Tibial nerve (tissue), 4 donors: Measurements from ENCODE around the gene LRRC1. TPM values are rescaled to one million over a fixed set of nuclear protein-coding genes. Genes with fewer than 3 reads are reported as not detected.

Experiments
- DNase-seq, 2 donors: peaks; one replicate each; pipeline ENCODE4 v3.0.0-alpha.2; 2019; ENCODE audit warnings: low spot score in 2 of 2
- H3K27ac ChIP-seq, 4 donors: fragments of 200-600 bp; sonication (generic) in 3 of 4; one replicate each; pipeline ENCODE4 v1.5.1; 2017 to 2019; ENCODE audit warnings: mild to moderate bottlenecking in 1 of 4
- H3K27me3 ChIP-seq, 2 donors: fragments of 200-600 bp; sonication (generic) in 1 of 2; one replicate each; pipeline versions ENCODE4 v1.5.1 to v1.6.0; 2017 to 2019
- H3K36me3 ChIP-seq, 3 donors: fragments of 200-600 bp; sonication (generic); one replicate each; pipeline ENCODE4 v1.5.1; 2018 to 2019
- H3K4me1 ChIP-seq, 4 donors: fragments of 200-600 bp; sonication (generic) in 3 of 4; one replicate each; pipeline ENCODE4 v1.5.1; 2017 to 2019
- H3K4me3 ChIP-seq, 4 donors: fragments of 200-600 bp; sonication (generic) in 3 of 4; one replicate each; pipeline ENCODE4 v1.5.1; 2017 to 2019; ENCODE audit warnings: mild to moderate bottlenecking in 1 of 4, moderate library complexity in 1 of 4
- H3K9me3 ChIP-seq, 4 donors: fragments of 200-600 bp; sonication (generic) in 3 of 4; one replicate each; pipeline ENCODE4 v1.5.1; 2017 to 2019
- EP300 ChIP-seq, 2 donors: sonication (generic); formaldehyde crosslinking; IDR thresholded peaks; one replicate each; pipeline ENCODE4 v1.6.1; 2017; ENCODE audit warnings: antibody characterized with exemption in 2 of 2, mild to moderate bottlenecking in 1 of 2
- POLR2A ChIP-seq, 2 donors: fragments of 450-650 bp; IDR thresholded peaks; one replicate each; pipeline ENCODE4 v1.6.1; 2017; ENCODE audit warnings: antibody characterized with exemption in 2 of 2, mild to moderate bottlenecking in 2 of 2, moderate library complexity in 2 of 2
- WGBS, 2 donors: methylation state at CpG; one replicate each; pipeline ENCODE4 v1.1.5; 2018; 5-methylcytosine and 5-hydroxymethylcytosine counted together
- total RNA-seq, 4 donors: library from RNA; depleted of rRNA; stranded (reverse); fragments of >200 nt; gene quantifications; one replicate each; pipeline ENCODE4 v1.1.0, GENCODE V29; 2016
- TF ChIP-seq, protein P1 (sequence below), 5 experiments: fragments of 200-600 bp in 3 of 5; fragments of 450-650 bp in 2 of 5; sonication (generic) in 3 of 5; IDR thresholded peaks; one replicate each; pipeline ENCODE4 v1.5.1; 2016 to 2019; ENCODE audit warnings: antibody characterized with exemption in 5 of 5, mild to moderate bottlenecking in 3 of 5, moderate library complexity in 2 of 5

LRRC1 gene
- total RNA-seq, 4 donors from 2014 or later, result 22.8 to 50.0 (median 39.6) TPM

- DNase-seq, result no peak
- H3K9me3 ChIP-seq, result no peaks in the 10 kb centered on the region
- TF ChIP-seq, protein P1, sequence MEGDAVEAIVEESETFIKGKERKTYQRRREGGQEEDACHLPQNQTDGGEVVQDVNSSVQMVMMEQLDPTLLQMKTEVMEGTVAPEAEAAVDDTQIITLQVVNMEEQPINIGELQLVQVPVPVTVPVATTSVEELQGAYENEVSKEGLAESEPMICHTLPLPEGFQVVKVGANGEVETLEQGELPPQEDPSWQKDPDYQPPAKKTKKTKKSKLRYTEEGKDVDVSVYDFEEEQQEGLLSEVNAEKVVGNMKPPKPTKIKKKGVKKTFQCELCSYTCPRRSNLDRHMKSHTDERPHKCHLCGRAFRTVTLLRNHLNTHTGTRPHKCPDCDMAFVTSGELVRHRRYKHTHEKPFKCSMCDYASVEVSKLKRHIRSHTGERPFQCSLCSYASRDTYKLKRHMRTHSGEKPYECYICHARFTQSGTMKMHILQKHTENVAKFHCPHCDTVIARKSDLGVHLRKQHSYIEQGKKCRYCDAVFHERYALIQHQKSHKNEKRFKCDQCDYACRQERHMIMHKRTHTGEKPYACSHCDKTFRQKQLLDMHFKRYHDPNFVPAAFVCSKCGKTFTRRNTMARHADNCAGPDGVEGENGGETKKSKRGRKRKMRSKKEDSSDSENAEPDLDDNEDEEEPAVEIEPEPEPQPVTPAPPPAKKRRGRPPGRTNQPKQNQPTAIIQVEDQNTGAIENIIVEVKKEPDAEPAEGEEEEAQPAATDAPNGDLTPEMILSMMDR (IDR thresholded peaks at IDR 0.05), result no peak
- TF ChIP-seq POLR2A (IDR thresholded peaks at IDR 0.05) (no peak), EP300 (IDR thresholded peaks at IDR 0.05) (no peak)
- no peaks in the 10 kb centered on the region for H3K36me3 ChIP-seq
- WGBS, 2 donors, result 59 to 67% methylated on average over 1 of the region's 1 CpG
- H3K4me3 ChIP-seq, result no peak overlapping the region
- no peak overlapping the region for H3K27ac ChIP-seq
- H3K4me1 ChIP-seq, result peaks cover 0 to 5% (median 1%) of the 10 kb centered on the region in 4 donors
- H3K27me3 ChIP-seq, result no peaks in the 10 kb centered on the region
Observed at GRCh38 chr6:53813801-53814200, 19.0 kb downstream of the LRRC1 start.

- Histone ChIP-seq H3K36me3 (no peaks in the 10 kb centered on the region), H3K27ac (no peak overlapping the region), H3K27me3 (no peaks in the 10 kb centered on the region), H3K4me1 (peaks cover 0 to 5% (median 1%) of the 10 kb centered on the region in 4 donors), H3K4me3 (no peak overlapping the region), H3K9me3 (no peaks in the 10 kb centered on the region)
- WGBS, 2 donors, result 75 to 90% methylated on average over 2 of the region's 2 CpGs
- no peak for DNase-seq
- no peak for TF ChIP-seq EP300 (IDR thresholded peaks at IDR 0.05)
- TF ChIP-seq POLR2A (IDR thresholded peaks at IDR 0.05), result no peak
- TF ChIP-seq, protein P1 (IDR thresholded peaks at IDR 0.05), result no peak
Observed at GRCh38 chr6:53814353-53814752, 19.5 kb downstream of the LRRC1 start.

DNA sequence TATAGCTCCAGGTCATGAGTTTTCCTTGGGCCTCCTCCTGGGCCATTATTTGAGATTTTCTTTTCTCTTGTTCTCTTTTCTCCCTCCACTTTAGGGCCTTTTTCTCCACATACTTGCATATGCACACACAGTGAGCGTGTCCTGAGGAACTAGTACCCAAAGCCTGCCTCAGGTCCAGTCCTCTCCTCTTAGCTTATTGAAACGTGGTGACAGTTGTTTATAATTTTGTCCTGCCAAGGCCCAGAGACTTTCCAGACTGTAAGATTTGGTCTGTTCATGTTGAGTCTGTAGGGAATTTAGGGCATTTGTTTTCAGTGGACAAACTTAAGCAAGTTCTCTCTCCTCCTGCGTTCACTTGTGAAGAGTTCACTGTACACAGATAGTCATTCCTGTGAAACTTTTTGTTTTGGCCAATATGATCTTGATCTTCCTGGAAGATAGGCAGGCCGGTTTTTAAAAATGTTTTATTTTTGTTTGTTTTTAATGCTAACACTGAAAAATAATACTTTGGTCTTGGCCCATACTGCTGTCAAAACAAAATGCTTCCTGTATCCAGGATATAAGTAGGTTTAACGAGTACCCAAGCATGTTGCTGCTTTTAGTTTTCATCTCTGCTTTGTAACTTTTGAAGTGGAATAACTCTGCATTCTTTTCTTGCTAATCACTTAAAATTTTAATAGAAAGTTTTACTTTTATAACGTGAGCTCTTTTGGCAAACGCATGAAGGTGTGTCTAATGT, 20.7 kb downstream of the LRRC1 start:
- 57 to 60% methylated on average over 7 of the region's 7 CpGs for WGBS, 2 donors
- no peaks in the 10 kb centered on the region for H3K36me3 ChIP-seq
- H3K27me3 ChIP-seq, result no peaks in the 10 kb centered on the region
- DNase-seq, result no peak
- H3K27ac ChIP-seq, result peak overlapping the region in 2 of 4 donors; percentile 26 to 38
- TF ChIP-seq, protein P1 (IDR thresholded peaks at IDR 0.05), result no peak
- TF ChIP-seq EP300 (IDR thresholded peaks at IDR 0.05) (no peak), POLR2A (IDR thresholded peaks at IDR 0.05) (no peak)
- H3K9me3 ChIP-seq, result no peaks in the 10 kb centered on the region
- H3K4me3 ChIP-seq, result no peak overlapping the region
- H3K4me1 ChIP-seq, result peaks cover 0 to 5% (median 1%) of the 10 kb centered on the region in 4 donors

DNA sequence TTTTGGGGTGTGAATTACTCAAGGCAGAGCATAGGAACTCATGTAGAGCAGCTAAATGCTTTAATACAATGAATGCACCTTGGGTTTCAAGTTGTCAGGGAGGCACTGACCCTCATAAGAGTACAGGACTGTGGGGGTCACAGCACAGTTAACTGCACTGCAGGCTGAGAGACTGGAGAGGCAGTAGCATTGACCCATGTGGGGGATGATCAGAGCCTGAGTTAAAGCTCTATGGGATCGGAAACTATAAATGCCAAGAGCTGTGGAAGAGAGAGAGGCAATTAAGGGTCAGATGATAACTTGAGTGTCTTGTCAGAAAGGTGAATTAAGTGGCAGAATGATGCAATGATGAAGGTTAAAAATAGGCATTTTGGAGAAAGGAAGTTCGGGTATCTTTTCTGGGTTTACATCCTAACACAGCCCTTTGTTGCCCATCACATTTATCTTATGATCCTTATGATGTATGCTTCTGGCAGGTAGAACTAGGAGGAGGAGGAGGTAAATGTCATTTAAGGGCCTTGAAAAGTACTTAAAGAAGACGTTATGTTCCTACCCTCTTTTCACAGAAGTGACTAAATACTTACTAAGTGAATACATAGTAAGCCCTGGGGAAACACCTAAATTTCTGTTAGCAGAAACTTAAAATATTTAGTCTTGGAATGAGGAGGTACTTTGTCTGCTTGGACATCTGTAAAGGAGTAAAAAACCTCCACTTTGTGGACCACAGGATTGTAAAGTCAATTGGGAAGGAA, 24.2 kb downstream of the LRRC1 start:
- Histone ChIP-seq H3K36me3 (no peaks in the 10 kb centered on the region), H3K4me3 (no peak overlapping the region), H3K9me3 (no peaks in the 10 kb centered on the region), H3K27ac (no peak overlapping the region), H3K27me3 (no peaks in the 10 kb centered on the region), H3K4me1 (peaks cover 0 to 18% (median 0%) of the 10 kb centered on the region in 4 donors)
- TF ChIP-seq EP300 (IDR thresholded peaks at IDR 0.05) (no peak), POLR2A (IDR thresholded peaks at IDR 0.05) (no peak)
- TF ChIP-seq, protein P1 (IDR thresholded peaks at IDR 0.05), result no peak
- WGBS, 2 donors, result 54 to 60% methylated on average over 3 of the region's 3 CpGs
- DNase-seq, result no peak
